ENCODE measurements around the gene LRRC37A2.
"Not testable (repeated sequence)": the region's sequence is repeated elsewhere in the genome, so short reads cannot be mapped to it uniquely, and the experiment has no call there.

Gene LRRC37A2

DNA sequence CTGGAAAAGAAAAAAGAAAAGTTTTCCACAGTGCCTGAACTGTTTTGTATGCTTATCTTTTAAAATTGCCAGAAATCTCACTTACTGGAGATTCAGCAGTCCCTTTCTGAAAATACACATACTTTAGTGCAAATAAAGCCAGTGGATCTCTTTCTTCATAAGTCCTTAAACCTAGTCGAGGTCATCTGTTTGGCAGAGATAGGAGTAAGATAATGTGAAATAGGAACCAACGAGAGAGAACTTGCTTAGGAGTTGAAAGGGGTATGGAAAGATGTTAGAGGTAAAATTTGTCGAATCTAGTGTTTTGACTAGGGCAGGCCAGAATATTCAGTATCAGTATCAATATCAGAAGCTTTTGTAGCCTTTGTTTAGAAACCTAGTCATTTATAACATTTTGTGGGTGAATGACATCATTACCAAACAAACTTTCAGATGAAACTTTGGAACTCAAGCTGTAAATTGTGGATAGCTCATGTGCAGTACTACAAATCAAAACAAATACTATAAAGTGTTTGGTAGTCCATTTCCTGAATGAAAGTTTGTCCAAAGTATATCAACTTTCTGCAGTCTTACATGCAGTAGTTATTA is 86.2 kb downstream of the LRRC37A2 start:
- H3K4me3 ChIP-seq (ENCODE audit: extremely low read depth, insufficient read depth, low read length, poor library complexity, severe bottlenecking); H3K36me3 ChIP-seq (ENCODE audit: control insufficient read depth, insufficient read depth, low read length); H3K27ac ChIP-seq (ENCODE audit: low read depth, low read length, severe bottlenecking); H3K4me1 ChIP-seq (ENCODE audit: control insufficient read depth, insufficient read depth, low read length, poor library complexity, severe bottlenecking); H3K9me3 ChIP-seq (ENCODE audit: control insufficient read depth, low read length): not testable (repeated sequence)
- no CpG with 5 or more reads among the region's 3 CpGs for WGBS, 2 experiments (ENCODE audit: insufficient coverage in 2 of 2)

DNA sequence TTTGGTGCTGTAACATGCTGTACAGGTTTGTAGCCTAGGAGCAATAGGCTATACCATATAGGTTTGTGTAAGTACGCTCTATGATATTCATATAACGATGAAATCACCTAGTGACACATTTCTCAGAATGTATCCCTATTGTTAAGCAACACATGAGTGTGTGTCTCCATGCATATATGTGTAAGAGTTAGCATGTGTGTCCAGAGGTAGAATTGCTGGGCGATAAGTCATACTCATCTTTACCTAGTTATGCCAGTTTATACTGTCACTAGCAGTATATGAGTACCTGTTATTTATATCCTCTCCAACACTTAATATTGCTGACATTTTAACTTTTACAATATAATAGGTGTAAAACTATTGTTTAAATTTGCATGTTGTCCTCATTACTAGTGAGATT is 88.5 kb downstream of the LRRC37A2 start:
- not testable (repeated sequence) for H3K36me3 ChIP-seq (ENCODE audit: control insufficient read depth, insufficient read depth, low read length); H3K9me3 ChIP-seq (ENCODE audit: control insufficient read depth, low read length); H3K4me3 ChIP-seq (ENCODE audit: extremely low read depth, insufficient read depth, low read length, poor library complexity, severe bottlenecking); H3K4me1 ChIP-seq (ENCODE audit: control insufficient read depth, insufficient read depth, low read length, poor library complexity, severe bottlenecking); H3K27ac ChIP-seq (ENCODE audit: low read depth, low read length, severe bottlenecking)
- no CpG with 5 or more reads among the region's 3 CpGs for WGBS, 2 experiments (ENCODE audit: insufficient coverage in 2 of 2)

DNA sequence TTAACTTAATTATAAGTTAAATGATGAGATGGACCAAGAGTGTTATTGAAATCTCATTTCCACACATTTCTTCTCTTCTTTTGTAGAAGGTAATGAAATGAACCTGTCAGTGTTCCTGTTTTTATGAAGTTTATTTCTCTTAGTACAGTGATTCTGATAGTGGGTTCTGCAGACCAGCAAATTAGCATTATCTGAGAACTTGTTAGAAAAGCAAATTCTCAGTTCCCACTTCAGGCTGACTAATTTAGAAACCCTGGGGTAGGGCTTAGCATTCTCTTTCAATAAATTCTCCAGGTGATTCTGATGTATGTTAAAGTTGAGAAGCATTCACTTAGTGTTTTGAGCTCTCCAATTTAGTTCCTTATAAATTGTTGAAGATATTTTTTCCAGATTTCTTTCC is 90.9 kb downstream of the LRRC37A2 start:
- not testable (repeated sequence) for H3K9me3 ChIP-seq (ENCODE audit: control insufficient read depth, low read length); H3K27ac ChIP-seq (ENCODE audit: low read depth, low read length, severe bottlenecking); H3K4me3 ChIP-seq (ENCODE audit: extremely low read depth, insufficient read depth, low read length, poor library complexity, severe bottlenecking); H3K36me3 ChIP-seq (ENCODE audit: control insufficient read depth, insufficient read depth, low read length); H3K4me1 ChIP-seq (ENCODE audit: control insufficient read depth, insufficient read depth, low read length, poor library complexity, severe bottlenecking)
